HEK293T (cell line): ENCODE results near the gene HILPDA.

Experiments
- ARNT ChIP-seq: fragments of 450-650 bp; IDR thresholded peaks from 2 replicates; pipeline ENCODE4 v1.6.1; 2017; ENCODE audit warnings: mild to moderate bottlenecking
- BHLHE40 ChIP-seq: fragments of 450-650 bp; IDR thresholded peaks from 2 replicates; pipeline ENCODE4 v1.6.1; 2016; ENCODE audit warnings: mild to moderate bottlenecking, moderate library complexity, borderline replicate concordance
- CTBP1 ChIP-seq: fragments of 450-650 bp; IDR thresholded peaks from 2 replicates; pipeline ENCODE4 v1.6.1; 2016; ENCODE audit warnings: borderline replicate concordance
- ELF4 ChIP-seq: fragments of 450-650 bp; IDR thresholded peaks from 2 replicates; pipeline ENCODE4 v1.6.1; 2017; ENCODE audit warnings: antibody characterized with exemption
- FOXA1 ChIP-seq: fragments of 450-650 bp; IDR thresholded peaks from 2 replicates; pipeline ENCODE4 v1.6.1; 2016; ENCODE audit warnings: mild to moderate bottlenecking
- FOXK2 ChIP-seq: fragments of 450-650 bp; IDR thresholded peaks from 2 replicates; pipeline ENCODE4 v1.6.1; 2016; ENCODE audit warnings: mild to moderate bottlenecking
- FOXM1 ChIP-seq: fragments of 450-650 bp; IDR thresholded peaks from 2 replicates; pipeline ENCODE4 v1.6.1; 2017; ENCODE audit warnings: mild to moderate bottlenecking, borderline replicate concordance
- HDGF ChIP-seq: fragments of 450-650 bp; IDR thresholded peaks from 2 replicates; pipeline ENCODE4 v1.6.1; 2017; ENCODE audit warnings: antibody characterized with exemption, borderline replicate concordance
- LEF1 ChIP-seq: fragments of 450-650 bp; IDR thresholded peaks from 2 replicates; pipeline ENCODE4 v1.6.1; 2017; ENCODE audit warnings: mild to moderate bottlenecking, borderline replicate concordance
- PKNOX1 ChIP-seq: fragments of 450-650 bp; IDR thresholded peaks from 2 replicates; pipeline ENCODE4 v1.6.1; 2016
- SP1 ChIP-seq: fragments of 450-650 bp; IDR thresholded peaks from 2 replicates; pipeline ENCODE4 v1.6.1; 2017
- SUZ12 ChIP-seq: fragments of 450-650 bp; IDR thresholded peaks from 2 replicates; pipeline ENCODE4 v1.6.1; 2016; ENCODE audit warnings: mild to moderate bottlenecking
- TARDBP ChIP-seq: fragments of 450-650 bp; IDR thresholded peaks from 2 replicates; pipeline ENCODE4 v1.6.1; 2016
- ZNF384 ChIP-seq: fragments of 450-650 bp; IDR thresholded peaks from 2 replicates; pipeline ENCODE4 v1.6.1; 2016

GRCh38 chr7:128447941-128448564 is 7.6 kb upstream of the HILPDA start:
- TF ChIP-seq FOXA1 (no peak), BHLHE40 (no peak), FOXM1 (no peak), ELF4 (no peak), SP1 (no peak), PKNOX1 (no peak), ZNF384 (no peak), FOXK2 (no peak), CTBP1 (no peak), TARDBP (no peak), ARNT (no peak), HDGF (no peak), SUZ12 (no peak), LEF1 (no peak)
